Pancreas (tissue), 10 donors: ENCODE data around the gene NF1. TPM values are rescaled to one million over a fixed set of nuclear protein-coding genes. Genes with fewer than 3 reads are reported as not detected.

Experiments used
- ATAC-seq, 4 donors: fragments of 200-7000 bp; cut with Tn5 transposase; one replicate each; pipeline versions ENCODE4 v1.8.0 to v1.9.1; 2020; ENCODE audit warnings: mild to moderate bottlenecking in 4 of 4, moderate library complexity in 4 of 4
- DNase-seq, 6 donors: peaks; one replicate each; pipeline ENCODE4 v3.0.0-alpha.2; 2020
- FAIRE-seq: peaks from 2 replicates; lab custom pipeline; 2012; peaks lifted over from hg19 to GRCh38; lab: Jason Lieb, UNC
- H3K27ac ChIP-seq, 4 donors: fragments of 200-600 bp; sonication (generic); 1 replicate in 3 of 4; 2 replicates in 1 of 4; pipeline versions ENCODE4 v1.5.0 to v1.8.0; 2020
- H3K27me3 ChIP-seq, 4 donors: fragments of 200-600 bp; one replicate each; pipeline ENCODE4 v1.8.0; 2021
- H3K36me3 ChIP-seq, 3 donors: fragments of 200-600 bp; sonication (generic) in 1 of 3; one replicate each; pipeline versions ENCODE4 v1.5.0 to v1.8.0; 2020 to 2021
- H3K4me1 ChIP-seq, 3 donors: fragments of 200-600 bp; one replicate each; pipeline ENCODE4 v1.8.0; 2021
- H3K4me3 ChIP-seq, 4 donors: fragments of 200-600 bp; sonication (generic) in 2 of 4; one replicate each; pipeline versions ENCODE4 v1.5.0 to v1.8.0; 2020 to 2021
- H3K9me3 ChIP-seq, 4 donors: fragments of 200-600 bp; one replicate each; pipeline ENCODE4 v1.8.0; 2021
- CTCF ChIP-seq, 4 donors: fragments of 200-600 bp; sonication (generic) in 3 of 4; IDR thresholded peaks; one replicate each; pipeline versions ENCODE4 v1.5.0 to v1.8.0; 2021; ENCODE audit warnings: antibody characterized with exemption in 4 of 4
- WGBS, 2 donors: extraction: QIAGEN DNeasy Blood & Tissue Kit; methylation state at CpG; one replicate each; pipeline ENCODE4 v1.1.7; 2013; 5-methylcytosine and 5-hydroxymethylcytosine counted together
- intact Hi-C, 3 donors: fragments of 100-400 bp; cut with DNase I; formaldehyde crosslinking; loops; one replicate each; pipeline versions ENCODE4 v1.11.1 to v1.14.2; 2022
- polyA plus RNA-seq, 2 donors: library from polyadenylated mRNA; stranded (reverse); fragments of 200-250 nt; gene quantifications; one replicate each; pipeline ENCODE4 v1.2.3, GENCODE V29; 2013
- total RNA-seq, 6 donors: library from RNA; stranded (reverse); fragmentation: NEBNext Ultra II Directional in 4 of 6; extraction: Animal tissue kit (Norgen Biotek cat#: 25700) in 4 of 6; gene quantifications; one replicate each; pipeline versions ENCODE4 v1.2.1 to v1.2.4, GENCODE V29; 2021 to 2023
- donor health status: healthy with polysubstance abuse.
- donor health status: DM: no; HTN: no; CAD: no; lungs with moderate emphysema.
- donor health status: DM: no; HTN: no; CAD: no.
- donor health status: control.
- donor health status: control.
- donor health status: Bipolar disorder and iron deficiency.
- donor health status: DM: yes; HTN: yes; CAD: no.
- donor health status: DM: no; HTN: no; CAD: no.
- donor health status: DM: no; HTN: no; CAD: no.
- donor health status: DM: yes; HTN: yes; CAD: no.

The NF1 gene
- total and polyA plus RNA-seq, 8 donors, result 6.6 to 38.4 (median 27.8) TPM

GRCh38 chr17:31401456-31402254 is 306.9 kb downstream of the NF1 start:
- Histone ChIP-seq H3K27ac (no peak overlapping the region), H3K4me1 (no peaks in the 10 kb centered on the region), H3K4me3 (no peak overlapping the region), H3K9me3 (no peaks in the 10 kb centered on the region), H3K36me3 (no peaks in the 10 kb centered on the region), H3K27me3 (no peaks in the 10 kb centered on the region)
- TF ChIP-seq CTCF (IDR thresholded peaks at IDR 0.05), result no peak
- WGBS, 2 donors, result 81 to 84% methylated on average over 11 of the region's 11 CpGs
- no peak for DNase-seq
- FAIRE-seq, result no peak
- intact Hi-C loops, result no loop called here
- no peak for ATAC-seq

- Histone ChIP-seq H3K9me3 (no peaks in the 10 kb centered on the region), H3K27me3 (no peaks in the 10 kb centered on the region), H3K4me3 (no peak overlapping the region), H3K4me1 (no peaks in the 10 kb centered on the region), H3K36me3 (no peaks in the 10 kb centered on the region), H3K27ac (no peak overlapping the region)
- WGBS, 2 donors, result 81 to 82% methylated on average over 19 of the region's 19 CpGs
- no peak for FAIRE-seq
- DNase-seq, result no peak
- no peak for ATAC-seq
- intact Hi-C loops, result no loop called here
- no peak for TF ChIP-seq CTCF (IDR thresholded peaks at IDR 0.05)
These were observed 309.5 kb downstream of the NF1 start for GRCh38 chr17:31404028-31404949.

GRCh38 chr17:31405890-31406371 is 311.2 kb downstream of the NF1 start:
- no peaks in the 10 kb centered on the region for H3K9me3 ChIP-seq
- no peak for DNase-seq
- no peaks in the 10 kb centered on the region for H3K36me3 ChIP-seq
- no peak overlapping the region for H3K4me3 ChIP-seq
- intact Hi-C loops, result no loop called here
- no peaks in the 10 kb centered on the region for H3K27me3 ChIP-seq
- no peak for FAIRE-seq
- TF ChIP-seq CTCF (IDR thresholded peaks at IDR 0.05), result no peak
- no peak overlapping the region for H3K27ac ChIP-seq
- 64 to 72% methylated on average over 5 of the region's 5 CpGs for WGBS, 2 donors
- ATAC-seq, result no peak
- no peaks in the 10 kb centered on the region for H3K4me1 ChIP-seq

DNA sequence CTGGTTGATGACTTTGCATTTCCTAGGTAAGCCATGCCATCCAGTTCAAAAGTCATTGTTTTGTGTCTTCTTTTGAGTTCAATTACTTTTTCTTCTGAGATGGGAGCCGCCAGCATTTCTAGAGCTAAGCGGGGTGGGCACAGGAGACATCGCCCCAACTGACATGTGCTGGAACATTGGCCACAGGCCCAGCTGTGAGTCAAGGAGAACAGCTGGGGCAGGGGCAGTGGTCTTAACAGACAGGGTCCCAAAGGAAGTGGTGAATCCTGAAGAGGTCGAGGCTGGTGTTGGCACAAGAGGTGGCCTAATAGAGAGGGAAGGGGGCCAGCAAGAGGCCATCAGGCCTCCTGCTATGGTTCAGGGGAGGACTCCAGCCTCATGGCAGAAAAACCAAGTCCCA is 313.8 kb downstream of the NF1 start:
- ATAC-seq (no peak), DNase-seq (no peak), FAIRE-seq (no peak)
- intact Hi-C loops, result no loop called here
- TF ChIP-seq CTCF (IDR thresholded peaks at IDR 0.05), result no peak
- WGBS, 2 donors, result 73 to 78% methylated on average over 4 of the region's 4 CpGs
- no peaks in the 10 kb centered on the region for H3K9me3 ChIP-seq
- H3K4me3 ChIP-seq, result no peak overlapping the region
- H3K27me3 ChIP-seq, result no peaks in the 10 kb centered on the region
- H3K36me3 ChIP-seq, result no peaks in the 10 kb centered on the region
- H3K4me1 ChIP-seq, result no peaks in the 10 kb centered on the region
- no peak overlapping the region for H3K27ac ChIP-seq
